Testis (tissue), 2 donors: ENCODE data around the gene GOLPH3.

Experiments
- POLR2A ChIP-seq: fragments of 450-650 bp; IDR thresholded peaks from one replicate; pipeline ENCODE4 v1.6.1; 2017; ENCODE audit warnings: antibody characterized with exemption, mild to moderate bottlenecking, moderate library complexity
- TF ChIP-seq, protein P1 (sequence below), 3 experiments: fragments of 450-650 bp in 2 of 3; fragments of 200-600 bp in 1 of 3; sonication (generic) in 1 of 3; IDR thresholded peaks; one replicate each; pipeline ENCODE4 v1.5.1; 2016 to 2019; ENCODE audit warnings: antibody characterized with exemption in 3 of 3, mild to moderate bottlenecking in 2 of 3, moderate library complexity in 1 of 3

- TF ChIP-seq, protein P1, sequence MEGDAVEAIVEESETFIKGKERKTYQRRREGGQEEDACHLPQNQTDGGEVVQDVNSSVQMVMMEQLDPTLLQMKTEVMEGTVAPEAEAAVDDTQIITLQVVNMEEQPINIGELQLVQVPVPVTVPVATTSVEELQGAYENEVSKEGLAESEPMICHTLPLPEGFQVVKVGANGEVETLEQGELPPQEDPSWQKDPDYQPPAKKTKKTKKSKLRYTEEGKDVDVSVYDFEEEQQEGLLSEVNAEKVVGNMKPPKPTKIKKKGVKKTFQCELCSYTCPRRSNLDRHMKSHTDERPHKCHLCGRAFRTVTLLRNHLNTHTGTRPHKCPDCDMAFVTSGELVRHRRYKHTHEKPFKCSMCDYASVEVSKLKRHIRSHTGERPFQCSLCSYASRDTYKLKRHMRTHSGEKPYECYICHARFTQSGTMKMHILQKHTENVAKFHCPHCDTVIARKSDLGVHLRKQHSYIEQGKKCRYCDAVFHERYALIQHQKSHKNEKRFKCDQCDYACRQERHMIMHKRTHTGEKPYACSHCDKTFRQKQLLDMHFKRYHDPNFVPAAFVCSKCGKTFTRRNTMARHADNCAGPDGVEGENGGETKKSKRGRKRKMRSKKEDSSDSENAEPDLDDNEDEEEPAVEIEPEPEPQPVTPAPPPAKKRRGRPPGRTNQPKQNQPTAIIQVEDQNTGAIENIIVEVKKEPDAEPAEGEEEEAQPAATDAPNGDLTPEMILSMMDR (IDR thresholded peaks at IDR 0.05): no peak
- TF ChIP-seq POLR2A: no peak
These were observed 14.6 kb downstream of the GOLPH3 start for GRCh38 chr5:32159328-32160072.
